ENCODE data around the gene DLGAP1.

DNA sequence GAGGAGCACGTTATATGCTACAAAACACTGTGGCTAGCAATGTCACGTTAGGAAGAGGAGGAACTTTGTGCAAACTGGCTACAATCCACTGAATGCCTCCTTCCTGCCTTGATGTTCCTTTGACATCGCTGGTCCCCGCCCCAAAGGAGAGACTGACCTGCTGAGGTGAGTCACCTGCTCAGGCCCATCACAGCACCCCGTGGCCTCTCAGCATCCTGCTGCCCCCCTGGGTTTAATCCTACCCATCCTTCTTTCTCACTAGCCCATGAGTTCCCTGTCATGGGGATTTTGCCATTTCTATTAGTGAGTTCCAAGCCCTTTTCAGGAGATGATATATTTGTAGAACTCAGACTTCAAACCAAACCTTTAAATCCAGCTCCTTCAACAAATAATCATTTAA, 16.2 kb downstream of the DLGAP1 start:
- TF ChIP-seq, protein P1, sequence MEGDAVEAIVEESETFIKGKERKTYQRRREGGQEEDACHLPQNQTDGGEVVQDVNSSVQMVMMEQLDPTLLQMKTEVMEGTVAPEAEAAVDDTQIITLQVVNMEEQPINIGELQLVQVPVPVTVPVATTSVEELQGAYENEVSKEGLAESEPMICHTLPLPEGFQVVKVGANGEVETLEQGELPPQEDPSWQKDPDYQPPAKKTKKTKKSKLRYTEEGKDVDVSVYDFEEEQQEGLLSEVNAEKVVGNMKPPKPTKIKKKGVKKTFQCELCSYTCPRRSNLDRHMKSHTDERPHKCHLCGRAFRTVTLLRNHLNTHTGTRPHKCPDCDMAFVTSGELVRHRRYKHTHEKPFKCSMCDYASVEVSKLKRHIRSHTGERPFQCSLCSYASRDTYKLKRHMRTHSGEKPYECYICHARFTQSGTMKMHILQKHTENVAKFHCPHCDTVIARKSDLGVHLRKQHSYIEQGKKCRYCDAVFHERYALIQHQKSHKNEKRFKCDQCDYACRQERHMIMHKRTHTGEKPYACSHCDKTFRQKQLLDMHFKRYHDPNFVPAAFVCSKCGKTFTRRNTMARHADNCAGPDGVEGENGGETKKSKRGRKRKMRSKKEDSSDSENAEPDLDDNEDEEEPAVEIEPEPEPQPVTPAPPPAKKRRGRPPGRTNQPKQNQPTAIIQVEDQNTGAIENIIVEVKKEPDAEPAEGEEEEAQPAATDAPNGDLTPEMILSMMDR (conservative IDR thresholded peaks at IDR 0.05 in 1 of 2, IDR thresholded peaks at IDR 0.05 in 1 of 2; ENCODE audit: extremely low read depth in 1 of 2, insufficient read depth in 1 of 2, low read depth in 1 of 2, low read length in 2 of 2), result no peak
- TF ChIP-seq EZH2 (IDR thresholded peaks at IDR 0.05; ENCODE audit: borderline replicate concordance, low read length), result no peak
